Kidney capillary endothelial cell (primary cell): ENCODE measurements around the gene ZNF879.

Source experiments
- DNase-seq: peaks from one replicate; pipeline ENCODE4 v3.0.0-alpha.2; 2018; ENCODE audit warnings: low spot score

Gene ZNF879

DNA sequence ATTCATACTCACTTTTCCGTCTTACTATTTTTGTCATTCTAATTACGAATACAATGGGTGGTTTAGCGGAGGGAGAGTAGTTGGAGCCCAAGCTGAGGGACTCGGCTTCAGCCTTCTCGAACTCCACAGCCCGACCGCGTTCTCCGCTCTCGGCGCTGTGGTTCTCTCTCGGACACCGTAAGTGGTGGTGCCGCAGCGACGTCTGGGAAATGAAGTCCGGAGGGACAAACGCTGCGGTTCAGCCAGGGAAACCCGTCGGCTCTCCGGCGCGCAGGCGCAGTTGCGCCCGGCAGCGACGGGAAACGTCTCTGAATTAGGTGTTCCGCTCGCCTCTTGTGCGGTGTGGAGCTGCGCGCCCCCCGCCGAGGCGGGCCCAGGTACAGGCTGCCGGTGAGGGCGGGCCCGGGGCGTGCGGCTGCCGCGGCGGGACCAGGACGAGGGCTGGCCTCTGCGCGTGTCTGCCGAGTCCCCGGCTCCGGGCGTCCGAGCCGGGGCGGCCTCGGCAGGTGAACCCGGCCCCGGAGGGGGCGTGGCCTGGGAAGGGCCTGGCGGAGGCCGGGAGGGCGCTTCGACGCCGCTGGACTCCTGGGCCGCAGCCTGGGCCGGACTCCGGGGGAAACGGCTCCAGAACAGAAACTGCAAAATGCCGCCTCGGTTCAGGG lies at the start of gene ZNF879:
Gene ZNF879 (plus strand): TSS at position 277 of the 662 bp plus-strand sequence. CDS start 1,201 bp downstream, outside the sequence.
- peak; percentile 89 for DNase-seq

DNA sequence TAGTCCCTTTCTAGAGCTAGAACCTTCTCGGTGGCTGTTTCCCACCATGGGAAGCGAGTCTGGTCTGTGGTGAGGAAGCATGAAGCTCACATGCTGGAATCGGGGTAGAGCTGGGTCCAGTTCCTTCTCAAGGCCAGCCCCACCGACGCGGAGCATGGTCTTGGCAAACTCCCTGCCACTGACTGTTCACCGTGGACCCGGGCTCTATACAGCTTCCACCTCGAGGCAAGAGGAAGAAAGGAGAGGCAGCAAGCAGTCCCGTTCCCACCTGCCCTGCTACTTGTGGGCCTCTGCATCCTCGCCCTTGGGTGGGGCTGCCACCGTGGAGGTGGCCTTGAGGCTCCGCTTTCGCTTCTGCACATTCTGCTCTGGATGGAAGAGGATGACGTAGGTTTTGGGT lies 42.2 kb upstream of the ZNF879 start:
- no peak for DNase-seq

DNA sequence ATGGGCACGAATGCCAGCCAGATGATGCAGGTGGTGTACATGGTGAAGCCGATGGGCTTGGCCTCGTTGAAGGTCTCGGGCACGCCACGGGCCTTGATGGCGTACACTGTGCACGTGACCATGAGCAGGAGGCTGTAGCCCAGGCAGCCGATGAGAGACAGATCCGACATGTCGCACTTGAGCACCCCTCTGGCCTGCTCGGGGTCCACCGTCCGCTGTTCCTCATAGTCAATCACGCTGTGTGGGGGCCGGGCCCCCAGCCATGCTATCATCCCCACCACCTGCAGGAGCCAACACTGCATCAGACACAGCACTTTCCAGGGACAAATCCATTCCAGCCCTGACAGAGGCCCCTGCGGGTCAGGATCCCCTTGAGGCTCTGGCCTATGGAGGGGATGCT lies 40.7 kb upstream of the ZNF879 start:
- no peak for DNase-seq

DNA sequence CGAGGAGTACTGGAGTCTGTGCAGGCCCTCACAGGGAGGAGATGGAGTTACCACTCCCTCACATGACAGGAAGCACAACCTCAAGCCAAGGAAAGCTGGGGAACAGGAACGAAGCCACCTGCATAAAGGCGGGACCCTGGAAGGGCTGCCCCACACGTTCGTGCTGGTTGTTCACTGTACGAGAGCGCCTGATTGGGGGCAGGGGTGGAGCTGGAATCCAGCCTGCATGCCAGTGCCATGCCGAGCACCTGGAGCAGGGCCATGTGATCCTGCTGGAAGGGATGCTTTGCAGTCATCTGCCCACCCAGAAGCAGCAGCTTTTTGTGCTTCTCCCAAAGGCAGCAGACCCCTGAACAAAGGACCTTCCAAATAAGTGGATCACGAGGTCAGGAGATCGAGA lies 39.9 kb upstream of the ZNF879 start:
- DNase-seq = no peak

DNA sequence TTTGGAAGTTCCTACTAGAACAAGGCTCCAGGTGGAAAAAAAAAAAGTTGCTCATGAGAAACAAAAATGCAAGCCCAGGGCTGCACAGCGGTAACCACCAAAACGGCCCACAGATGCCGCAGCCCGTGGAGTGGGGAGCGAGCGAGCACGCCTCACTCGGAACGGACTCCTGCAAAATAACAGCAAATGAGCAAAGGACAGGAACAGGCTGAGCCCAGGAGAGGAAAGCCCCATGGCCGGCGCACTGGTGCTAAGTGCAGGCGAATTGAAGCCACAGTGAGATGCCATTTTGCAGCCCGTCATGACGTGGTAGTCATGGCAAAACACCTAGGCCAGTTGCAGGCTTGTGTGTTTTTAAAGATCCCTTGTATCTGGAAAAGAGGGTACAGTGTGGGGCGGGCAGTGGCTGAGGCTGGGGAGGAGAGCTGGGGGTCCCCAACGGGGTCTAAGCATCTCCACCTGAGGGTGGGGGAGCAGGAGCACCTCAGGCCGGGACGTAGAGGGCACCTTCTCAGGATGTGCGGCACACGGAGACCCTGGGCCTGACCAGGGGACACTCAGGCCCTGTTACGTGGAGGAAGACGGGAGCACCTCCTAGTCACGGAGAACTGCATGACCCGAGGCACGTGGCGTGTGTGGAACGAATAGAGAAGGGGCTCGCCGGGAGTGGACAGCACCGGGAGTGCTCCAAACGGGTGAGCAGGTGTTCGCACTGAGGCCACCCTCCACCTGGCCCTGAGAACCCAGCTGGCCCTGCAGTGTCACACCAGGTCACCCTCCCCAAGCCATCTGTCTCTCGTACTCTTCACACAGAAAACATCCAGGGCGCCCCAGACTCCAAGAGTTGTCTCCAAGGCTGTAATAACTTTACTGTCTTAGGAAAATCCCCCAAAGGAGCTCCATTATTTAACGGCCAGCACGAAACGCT lies 39.2 kb upstream of the ZNF879 start:
- DNase-seq = no peak

DNA sequence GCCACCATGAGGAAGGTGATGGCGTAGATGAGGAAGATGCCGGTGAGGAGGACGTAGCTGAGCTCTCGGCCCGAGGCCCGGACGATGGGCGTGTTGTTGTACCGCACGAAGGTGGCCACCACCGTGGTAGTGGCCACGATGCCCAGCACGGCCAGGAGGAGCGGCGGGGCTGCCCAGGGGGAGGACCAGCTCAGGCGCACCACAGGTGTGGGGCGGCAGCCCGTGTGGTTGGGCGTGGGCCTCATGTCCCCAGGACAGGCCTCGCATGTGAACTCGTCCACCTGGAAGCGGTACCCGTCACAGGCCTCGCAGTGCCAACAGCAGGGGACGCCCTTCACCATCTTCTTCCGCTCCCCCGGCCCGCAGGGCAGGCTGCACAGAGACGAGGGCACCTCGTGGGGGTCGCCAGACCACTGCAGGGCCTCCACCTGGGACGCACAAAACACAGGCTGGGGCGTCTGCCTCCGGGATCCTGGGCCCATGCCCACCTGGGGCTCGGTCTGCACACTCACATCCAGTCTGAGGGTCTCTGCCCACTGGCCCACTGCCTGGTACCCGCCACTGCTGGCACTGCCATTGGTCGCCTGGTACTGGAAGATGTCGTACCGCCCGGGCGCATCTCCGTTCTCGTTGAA lies 37.2 kb upstream of the ZNF879 start:
- no peak for DNase-seq

DNA sequence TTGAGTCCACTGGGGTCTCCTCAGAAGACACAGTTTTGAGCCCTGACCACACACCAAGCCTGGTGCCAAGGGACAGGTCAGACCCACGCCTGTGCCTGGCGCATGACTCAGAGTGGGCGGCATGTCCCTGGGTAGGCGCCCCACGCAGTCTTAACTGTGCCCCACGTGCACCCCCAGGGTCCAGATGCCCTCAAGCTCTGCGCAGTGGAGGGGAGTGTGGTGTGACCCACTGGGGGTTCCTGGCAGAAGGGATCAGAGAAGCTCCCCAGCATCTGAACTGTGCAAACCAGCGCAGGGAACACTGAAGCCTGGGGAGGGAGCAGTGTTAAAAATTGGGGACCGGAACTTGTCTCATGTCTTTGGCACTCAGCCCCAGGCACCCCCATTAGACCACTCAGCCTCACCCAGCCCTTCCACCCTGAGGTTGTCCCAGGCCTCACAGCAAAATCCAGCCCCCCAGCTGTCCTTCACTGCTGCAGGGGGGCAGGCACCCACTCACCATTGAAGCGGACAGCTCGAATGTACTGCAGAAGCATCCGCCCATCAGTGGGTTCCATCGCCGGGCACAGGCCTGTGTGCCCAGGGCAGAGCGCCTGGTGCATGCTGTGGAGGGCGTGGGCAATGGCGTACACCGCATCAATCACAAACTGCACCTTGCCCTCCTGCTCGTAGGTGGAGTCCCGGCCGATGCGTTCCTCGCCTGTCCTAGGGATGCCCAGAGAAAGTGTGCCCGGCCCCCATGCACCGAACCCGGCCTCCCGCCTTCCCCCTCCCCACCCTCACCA lies 35.0 kb upstream of the ZNF879 start:
- no peak for DNase-seq

DNA sequence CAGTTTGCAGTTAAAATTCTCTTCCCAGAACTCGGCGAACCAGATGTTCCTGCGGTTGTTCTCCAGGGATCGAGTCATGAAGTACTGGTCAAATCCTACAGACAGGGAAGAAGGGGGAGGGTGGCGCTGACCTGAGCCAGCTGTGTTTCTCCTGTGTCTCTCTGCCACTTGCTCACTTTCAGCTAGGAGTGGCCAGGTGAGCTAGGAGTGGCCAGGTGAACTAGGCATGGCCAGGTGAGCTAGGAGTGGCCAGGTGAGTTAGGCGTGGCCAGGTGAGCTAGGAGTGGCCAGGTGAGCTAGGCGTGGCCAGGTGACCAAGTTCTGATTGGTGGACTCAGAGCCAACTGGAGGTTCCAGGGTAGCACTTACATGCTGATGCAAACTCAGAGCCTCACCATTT lies 34.3 kb upstream of the ZNF879 start:
- no peak for DNase-seq

DNA sequence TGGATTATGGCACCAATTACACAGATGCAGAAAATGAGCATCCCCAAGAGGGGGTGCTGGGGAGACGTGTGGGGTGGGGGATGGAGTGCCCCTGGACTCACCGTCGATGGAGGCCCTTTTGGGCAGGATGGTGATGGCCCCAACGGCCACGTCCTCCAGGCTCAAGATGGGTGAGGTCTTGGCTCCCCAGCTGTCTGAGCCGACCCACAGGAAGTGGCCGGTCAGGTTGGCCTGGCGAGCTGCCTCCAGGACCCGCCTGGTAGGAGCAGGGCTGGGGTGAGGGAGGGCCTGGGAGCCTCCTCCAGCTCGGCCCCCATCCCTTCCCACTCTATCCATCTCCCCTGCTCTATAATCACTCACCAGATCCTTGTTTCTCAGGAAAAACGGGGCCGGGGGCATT lies 33.1 kb upstream of the ZNF879 start:
- DNase-seq = no peak

DNA sequence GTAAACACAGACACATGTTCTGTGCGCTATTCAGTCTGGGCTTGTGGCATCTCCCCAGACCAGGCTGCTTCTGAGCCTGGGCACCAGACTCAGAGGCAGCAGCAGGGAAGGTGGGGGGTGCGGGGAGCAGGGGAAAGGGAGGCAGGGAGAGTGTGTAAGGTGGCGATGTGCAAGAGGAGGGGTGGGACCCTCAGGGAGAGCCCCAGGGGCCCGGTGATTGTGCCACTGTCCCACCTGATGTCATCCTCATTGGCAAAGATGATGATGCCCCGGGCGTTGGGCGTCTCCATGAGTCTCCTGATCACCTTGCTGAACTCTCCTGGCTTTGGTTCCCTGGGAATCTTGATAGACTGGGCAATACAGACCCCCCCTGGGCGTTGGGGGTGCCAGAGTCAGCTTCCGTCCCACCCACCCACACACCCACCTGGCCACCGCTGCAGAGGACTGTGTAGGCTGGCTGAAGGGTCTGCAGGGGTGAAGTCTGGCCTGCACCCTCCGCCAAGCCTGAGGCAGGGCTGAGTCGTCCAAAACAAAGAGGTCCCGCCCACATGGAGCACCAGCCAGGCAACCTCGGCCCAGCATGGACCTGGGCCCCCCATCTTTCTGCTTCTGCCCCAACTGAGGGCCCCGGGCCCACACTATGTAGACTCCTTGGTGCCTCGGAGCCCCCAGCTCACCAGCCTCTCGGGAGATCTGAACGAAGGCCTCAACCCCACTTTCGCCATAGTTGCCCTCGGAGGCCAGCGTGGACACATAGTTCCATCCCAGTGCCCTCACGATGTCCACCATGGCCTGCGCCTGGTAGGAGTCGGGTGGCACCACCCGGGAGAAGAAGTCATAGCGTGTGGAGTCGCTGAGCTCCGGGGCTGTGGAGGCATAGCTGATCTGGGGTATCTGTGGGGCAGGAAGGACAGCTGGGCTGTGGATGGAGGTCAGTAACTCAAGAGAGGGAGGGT lies 32.1 kb upstream of the ZNF879 start:
- DNase-seq = no peak

DNA sequence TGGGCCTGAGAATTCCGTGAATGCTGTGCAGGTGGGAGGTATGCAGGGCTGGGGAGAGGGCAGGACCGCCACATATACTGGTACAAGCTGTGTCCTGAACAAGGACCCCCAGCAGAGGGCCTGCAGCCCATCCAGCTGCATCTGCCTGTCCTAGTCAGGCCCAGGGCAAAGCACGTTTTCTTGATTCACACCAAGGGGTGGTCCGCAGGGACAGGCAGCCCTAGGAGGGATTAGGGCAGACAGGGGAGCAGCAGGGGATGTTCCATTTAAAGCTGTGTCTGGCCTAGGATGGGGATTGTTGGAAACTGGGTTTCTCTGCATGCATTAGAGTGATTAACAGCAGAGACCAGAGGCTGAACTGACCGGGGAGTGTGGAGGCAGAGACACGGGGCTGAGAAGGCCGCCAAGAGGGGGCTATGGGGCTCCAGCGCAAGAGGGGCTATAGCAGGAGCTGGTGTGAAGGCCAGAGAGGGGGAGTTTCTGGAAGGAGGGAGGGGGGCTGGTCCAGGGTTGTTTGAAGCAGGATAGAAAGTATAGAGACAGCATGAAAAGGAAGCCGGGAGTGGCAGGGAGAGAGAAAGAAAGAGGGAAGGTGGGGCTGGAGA lies 31.2 kb upstream of the ZNF879 start:
- no peak for DNase-seq

DNA sequence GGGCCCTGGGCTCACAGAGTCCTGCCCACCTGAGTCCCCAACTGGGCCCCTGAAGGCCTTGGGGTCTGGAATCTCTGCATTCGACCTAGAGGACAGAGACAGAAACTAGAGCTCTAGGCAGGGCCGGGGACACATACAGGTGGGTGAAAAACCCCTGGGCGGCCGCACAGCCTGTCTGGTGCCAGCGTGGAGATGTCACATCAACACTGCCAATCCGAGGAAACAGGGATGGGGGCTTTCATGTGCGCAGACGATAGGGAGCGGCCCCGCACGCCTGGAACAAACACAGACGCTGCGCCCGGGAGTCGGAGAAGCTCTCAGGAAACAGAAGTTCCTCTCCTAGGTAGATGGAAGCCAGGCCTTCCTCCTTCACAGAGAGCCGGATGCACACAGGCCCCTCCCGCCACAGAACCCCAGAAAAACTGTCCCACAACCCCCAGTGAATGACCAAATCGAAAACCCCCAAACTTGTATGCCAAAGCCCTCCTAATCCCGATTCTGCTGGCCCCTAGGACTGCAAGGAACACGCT lies 30.3 kb upstream of the ZNF879 start:
- no peak for DNase-seq

DNA sequence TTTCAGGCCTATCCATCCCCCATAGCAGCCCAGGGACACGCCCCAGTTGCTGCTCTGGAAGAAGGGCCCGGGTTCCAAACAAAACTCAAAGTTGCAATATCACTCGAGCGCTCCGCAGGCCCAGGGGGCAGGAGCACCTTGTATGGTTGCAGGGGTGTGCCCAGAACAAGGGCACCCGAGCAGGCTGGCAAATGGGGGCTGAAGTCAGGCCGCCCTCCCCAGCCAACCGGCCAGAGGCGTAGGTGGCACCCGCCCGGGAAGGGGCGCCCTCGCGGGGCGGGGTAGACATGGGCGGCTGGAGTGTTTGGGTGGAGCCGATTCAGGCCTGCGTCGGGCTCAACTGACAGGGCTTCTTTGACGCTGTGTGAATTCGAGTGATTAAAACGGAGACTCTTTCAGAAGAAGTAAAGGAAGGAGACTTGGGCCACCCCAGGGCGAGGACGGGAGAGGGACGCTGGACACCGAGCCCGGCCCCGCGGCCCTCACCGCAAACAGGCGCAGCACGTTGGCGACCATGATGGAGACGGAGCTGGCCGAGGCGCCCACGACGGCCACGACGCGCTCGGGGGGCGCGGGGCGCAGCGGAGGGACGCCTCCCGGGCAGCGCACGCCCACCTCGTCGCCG lies 29.5 kb upstream of the ZNF879 start:
- no peak for DNase-seq

DNA sequence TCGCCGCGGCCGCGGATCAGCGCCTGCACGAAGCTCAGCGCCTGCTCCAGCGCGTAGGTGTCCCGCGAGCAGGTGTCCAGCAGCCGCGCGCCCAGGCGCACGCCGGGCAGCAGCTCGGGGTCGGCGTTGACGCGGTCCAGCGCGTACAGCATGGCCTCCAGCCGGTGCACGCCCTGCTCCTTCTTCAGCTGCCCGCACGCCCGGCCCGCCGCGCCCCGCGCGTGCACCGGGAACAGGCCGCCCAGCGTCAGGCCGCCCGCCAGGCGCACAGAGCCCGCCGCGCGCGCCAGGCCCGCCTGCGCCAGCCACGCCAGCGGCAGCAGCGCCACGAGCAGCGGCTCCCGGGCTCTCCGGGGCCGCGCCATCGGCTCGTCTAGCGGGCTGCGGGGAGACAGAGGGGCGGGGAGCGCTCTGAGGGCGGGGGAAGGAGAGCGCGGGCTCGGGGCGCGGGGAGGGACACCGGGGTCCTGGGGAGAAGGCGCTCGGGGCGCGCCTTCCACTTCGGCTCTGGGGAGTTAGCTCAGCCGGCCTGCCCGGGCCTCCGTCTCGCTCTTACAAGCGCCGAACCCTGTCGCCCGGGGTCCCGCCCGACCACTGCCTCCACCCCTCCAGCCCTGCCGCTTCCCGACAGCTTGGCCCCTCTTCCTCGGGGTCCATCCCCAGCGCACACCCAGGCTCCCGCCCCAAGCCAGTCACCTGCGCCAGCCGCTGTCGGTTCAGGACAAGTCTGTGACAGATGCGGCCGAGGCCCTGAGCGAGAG lies 28.8 kb upstream of the ZNF879 start, which contains the start of gene GRM6:
Gene GRM6 (minus strand): TSS at position 741 of the 761 bp plus-strand sequence. CDS start 376 bp downstream, at position 365.
- DNase-seq = no peak

DNA sequence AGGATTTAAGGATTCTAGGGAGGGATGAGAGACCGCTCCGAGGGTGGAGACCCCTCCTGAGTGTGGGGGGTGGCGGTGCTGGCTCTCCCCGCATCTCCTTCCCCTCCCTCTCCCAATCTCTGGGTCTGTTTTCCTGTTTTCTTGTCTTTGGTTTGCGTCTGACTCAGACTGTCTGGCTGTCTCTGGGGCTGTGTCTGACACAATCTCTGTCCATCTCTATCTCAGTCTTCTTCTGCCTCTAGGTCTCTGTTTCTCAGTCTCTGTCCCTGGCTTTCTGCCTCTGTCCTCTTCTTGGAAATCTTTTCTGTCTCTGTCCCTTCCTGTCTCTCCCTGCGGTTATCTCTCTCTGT lies 28.3 kb upstream of the ZNF879 start:
- no peak for DNase-seq

DNA sequence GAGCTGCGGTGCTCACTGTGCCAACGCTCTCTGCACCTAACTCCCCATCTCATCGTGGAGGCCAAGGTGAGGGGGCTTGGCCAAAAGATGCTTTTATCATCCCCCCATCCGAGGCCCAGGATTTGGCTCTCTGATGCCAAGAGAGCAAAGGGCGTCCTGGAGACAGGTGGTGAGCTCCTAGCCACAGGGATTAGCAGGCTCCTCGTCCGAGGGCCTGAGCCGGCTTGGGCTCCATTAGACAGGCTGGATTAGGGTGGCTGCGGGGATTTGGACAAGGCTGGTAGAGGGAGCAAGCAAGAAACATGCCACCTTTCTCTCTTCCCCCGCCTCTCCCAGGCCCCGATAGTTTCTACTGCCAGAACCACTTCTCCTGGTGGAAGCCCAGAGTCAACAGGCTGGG lies 27.4 kb upstream of the ZNF879 start:
- no peak for DNase-seq

DNA sequence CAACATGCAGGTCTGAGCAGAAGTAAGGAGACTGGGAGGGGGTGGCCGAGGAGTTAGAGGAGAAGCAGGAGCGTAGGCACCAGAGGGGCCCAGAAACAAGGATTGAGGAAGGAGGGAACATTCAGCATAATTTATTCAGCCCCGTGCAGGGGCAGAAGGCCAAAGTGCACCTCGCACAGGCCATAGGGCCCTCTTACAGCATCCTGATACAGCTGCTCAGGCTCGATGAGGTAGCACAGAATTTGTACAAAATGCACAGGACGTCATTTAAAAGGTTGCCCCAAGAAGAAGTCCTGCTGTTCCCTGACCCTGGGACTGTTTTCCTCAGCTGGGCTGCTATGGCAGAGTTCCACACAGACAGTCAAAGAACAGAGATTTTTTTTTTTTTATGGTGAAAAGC lies 26.4 kb upstream of the ZNF879 start:
- no peak for DNase-seq

DNA sequence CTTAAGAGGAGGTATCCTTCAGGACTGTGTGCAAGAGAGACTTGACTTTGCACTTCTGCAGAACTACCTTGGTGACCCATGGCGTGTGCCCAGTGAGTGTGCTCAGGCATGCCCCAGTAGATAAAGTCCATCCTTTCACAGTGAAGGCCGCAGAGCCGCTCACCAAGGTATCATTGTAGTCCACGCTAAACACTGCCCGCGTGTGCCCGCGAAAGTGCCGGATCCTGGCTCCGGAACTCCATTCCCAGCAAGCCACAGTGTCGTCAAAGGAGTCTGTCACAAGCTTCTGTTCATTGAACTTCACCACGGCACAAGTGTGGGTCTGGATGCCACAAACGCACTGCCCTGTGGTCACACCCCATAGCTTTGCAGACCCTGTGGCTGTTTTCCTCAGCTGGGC lies 25.2 kb upstream of the ZNF879 start:
- DNase-seq = no peak

DNA sequence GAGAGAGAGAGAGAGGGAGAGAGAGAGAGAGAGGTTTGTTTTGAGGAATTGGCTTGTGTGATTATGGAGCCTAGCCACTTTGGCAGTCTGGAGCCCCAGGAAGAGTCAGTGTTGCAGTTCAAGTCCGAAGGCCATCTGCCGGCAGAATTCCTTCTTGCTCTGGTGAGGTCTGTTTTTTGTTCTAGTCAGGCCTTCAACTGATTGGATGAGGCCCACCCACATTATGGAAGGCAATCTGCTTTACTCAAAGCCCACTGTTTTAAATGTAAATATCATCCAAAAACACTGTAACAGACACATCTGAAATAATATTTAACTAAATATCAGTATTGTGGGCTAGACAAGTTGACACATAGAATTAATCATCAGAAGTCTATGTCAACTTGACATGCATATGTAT lies 17.0 kb upstream of the ZNF879 start:
- no peak for DNase-seq
